GM12892 (cell line): ENCODE data around the gene CRP.

Source experiments
- POLR2A ChIP-seq: IDR thresholded peaks from 2 replicates; pipeline ENCODE4 v1.6.1; 2011; ENCODE audit warnings: low read depth, low read length, control low read depth
- POLR2AphosphoS5 ChIP-seq: IDR thresholded peaks from 2 replicates; pipeline ENCODE4 v1.6.1; 2011; ENCODE audit warnings: low read depth, low read length, control low read depth
- TAF1 ChIP-seq: IDR thresholded peaks from 2 replicates; pipeline ENCODE4 v1.6.1; 2011; ENCODE audit warnings: low read depth, mild to moderate bottlenecking, control low read depth, low read length, borderline replicate concordance

DNA sequence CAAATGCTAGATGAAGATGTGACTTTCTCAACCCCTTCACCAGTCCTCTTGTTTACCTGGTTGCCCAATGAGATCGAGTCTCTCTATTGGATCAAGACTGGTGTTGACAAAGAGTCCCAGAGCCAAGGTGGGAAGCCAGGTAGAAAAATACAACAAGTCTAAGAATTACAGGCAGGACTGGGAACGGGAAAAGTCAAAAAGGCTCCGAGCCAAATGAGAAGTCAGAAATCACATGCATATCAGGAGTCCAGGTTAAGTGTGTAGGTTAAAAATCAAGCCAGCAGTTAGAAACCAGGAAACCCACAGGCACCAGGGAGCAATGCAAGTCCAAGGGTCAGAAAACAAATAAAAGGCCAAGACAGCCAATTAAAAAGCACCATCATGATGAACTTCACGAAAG lies 39.0 kb upstream of the CRP start:
- TF ChIP-seq POLR2A (no peak), TAF1 (no peak), POLR2AphosphoS5 (no peak)
